Right ventricle myocardium inferior (tissue), 1 donor: ENCODE measurements around the gene NDUFA6. TPM values are rescaled to one million over a fixed set of nuclear protein-coding genes. Genes with fewer than 3 reads are reported as not detected.
"Not testable (repeated sequence)": the region's sequence is repeated elsewhere in the genome, so short reads cannot be mapped to it uniquely, and the experiment has no call there.

ENCODE experiments used
- ATAC-seq: fragments of 200-7000 bp; cut with Tn5 transposase; one replicate; pipeline ENCODE4 v1.9.1; 2020; ENCODE audit warnings: mild to moderate bottlenecking, moderate library complexity
- DNase-seq: peaks from one replicate; pipeline ENCODE4 v3.0.0; 2021; ENCODE audit errors: missing footprints
- intact Hi-C: fragments of 100-400 bp; cut with DNase I; formaldehyde crosslinking; loops from one replicate; pipeline ENCODE4 v1.11.0; 2022
- total RNA-seq: library from RNA; stranded (reverse); fragmentation: NEBNext Ultra II Directional; extraction: Animal tissue kit (Norgen Biotek cat#: 25700); gene quantifications from one replicate; pipeline ENCODE4 v1.2.1, GENCODE V29; 2021
- donor health status: DM: no; HTN: yes; CAD: no; lungs with severe emphysema.

The NDUFA6 gene
- total RNA-seq, 1 donor from 2014 or later: 296 TPM

GRCh38 chr22:42116848-42117424, 26.4 kb upstream of the NDUFA6 start:
- intact Hi-C loops: no loop called here

GRCh38 chr22:42115420-42115830, 24.9 kb upstream of the NDUFA6 start:
- intact Hi-C loops, ATAC-seq, DNase-seq: not testable (repeated sequence)

More at GRCh38 chr22:42116848-42117424, 26.4 kb upstream of the NDUFA6 start:
- DNase-seq: no peak
- ATAC-seq: no peak

- intact Hi-C loops: loop anchor here (5.0 kb wide), 1 partner anchor 147 kb away; the partner anchor contains the start of gene SEPTIN3
- no peak for DNase-seq
- no peak for ATAC-seq
Observed at GRCh38 chr22:42114721-42115120, 24.1 kb upstream of the NDUFA6 start.

- intact Hi-C loops: loop anchor here (5.0 kb wide), 1 partner anchor 145 kb away; the partner anchor contains the start of gene SEPTIN3
- not testable (repeated sequence) for DNase-seq, ATAC-seq
Observed at GRCh38 chr22:42112793-42113192, 22.2 kb upstream of the NDUFA6 start.

GRCh38 chr22:42111798-42112197, 21.2 kb upstream of the NDUFA6 start:
- intact Hi-C loops: loop anchor here (5.0 kb wide), 1 partner anchor 144 kb away; the partner anchor contains the start of gene SEPTIN3
- DNase-seq: no peak
- ATAC-seq: no peak

GRCh38 chr22:42108848-42109247, 18.3 kb upstream of the NDUFA6 start:
- no peak for DNase-seq
- intact Hi-C loops: no loop called here
- ATAC-seq: no peak

GRCh38 chr22:42104332-42104860, 13.8 kb upstream of the NDUFA6 start:
- intact Hi-C loops, ATAC-seq, DNase-seq: not testable (repeated sequence)

- ATAC-seq: no peak
- intact Hi-C loops: no loop called here
- DNase-seq: no peak
Observed at GRCh38 chr22:42101199-42101598, 10.6 kb upstream of the NDUFA6 start.

- DNase-seq (no peak), ATAC-seq (no peak)
- intact Hi-C loops: loop anchor here (5.0 kb wide), 3 partner anchors 181 to 461 kb away; partner anchors contain the start of genes SERHL2 and TCF20
Observed at GRCh38 chr22:42091455-42091782, 847 bp upstream of the NDUFA6 start.

GRCh38 chr22:42086051-42086450, 4.5 kb downstream of the NDUFA6 start:
- ATAC-seq: no peak
- DNase-seq: no peak
- intact Hi-C loops: no loop called here

- no peak for ATAC-seq
- intact Hi-C loops: no loop called here
- peak; percentile 45 for DNase-seq
Observed at GRCh38 chr22:42084874-42085273, 5.7 kb downstream of the NDUFA6 start.

- intact Hi-C loops: no loop called here
- ATAC-seq (no peak), DNase-seq (no peak)
Observed at GRCh38 chr22:42083119-42083518, 7.5 kb downstream of the NDUFA6 start.

- intact Hi-C loops: no loop called here
- no peak for ATAC-seq
- no peak for DNase-seq
Observed at GRCh38 chr22:42080287-42080686, 10.3 kb downstream of the NDUFA6 start.

GRCh38 chr22:42079319-42080251, 11.0 kb downstream of the NDUFA6 start, which contains the start of gene SMDT1:
Gene SMDT1, plus strand, starts transcription at chr22:42079700. Its CDS starts 69 bp downstream, at chr22:42079769.
- peak; percentile 100 for DNase-seq
- intact Hi-C loops: loop anchor here (1.0 kb wide), 1 partner anchor 11 kb away; the partner anchor contains the start of gene NDUFA6
- peak; percentile 95 for ATAC-seq

- ATAC-seq (peak; percentile 9), DNase-seq (no peak)
- intact Hi-C loops: loop anchor here (1.0 kb wide), 1 partner anchor 12 kb away; the partner anchor contains the start of gene NDUFA6
Observed at GRCh38 chr22:42078469-42079318, 11.9 kb downstream of the NDUFA6 start.

GRCh38 chr22:42077486-42078125, 13.0 kb downstream of the NDUFA6 start:
- DNase-seq (no peak), ATAC-seq (no peak)
- intact Hi-C loops: no loop called here

GRCh38 chr22:42076764-42077485, 13.6 kb downstream of the NDUFA6 start:
- no peak for DNase-seq
- intact Hi-C loops: no loop called here
- ATAC-seq: no peak
